K562 (cell line): Measurements from ENCODE around the gene INSR. TPM values are rescaled to one million over a fixed set of nuclear protein-coding genes. Genes with fewer than 3 reads are reported as not detected.

ENCODE experiments used
- ATAC-seq: fragments of 200-7000 bp; cut with Tn5 transposase; 3 replicates; pipeline ENCODE4 v1.9.1; 2020; ENCODE audit warnings: moderate library complexity
- BruUV-seq: library from RNA; stranded (reverse); fragments of 400-500 nt; replicated peaks from 2 replicates; lab custom pipeline; 2021; lab: Mats Ljungman, UMichigan
- CTCF ChIA-PET: fragments of 300-600 bp; formaldehyde crosslinking; extraction: SDS; loops from one replicate; lab custom pipeline; 2021; ENCODE audit warnings: low intra/inter-chr PET ratio; lab: Yijun Ruan, JAX
- POLR2A ChIA-PET: fragments of 300-600, 350-650 bp; sonication (Branson Sonifier 250); formaldehyde crosslinking; extraction: SDS; loops from one replicate; lab custom pipeline; 2021; ENCODE audit warnings: antibody characterized with exemption, inconsistent platforms; lab: Yijun Ruan, JAX
- DNase-seq, 4 experiments: peaks; one replicate each; pipeline versions ENCODE4 v3.0.0 to v3.0.0-alpha.2; 2011 to 2018; ENCODE audit warnings: low spot score in 3 of 4, mixed read lengths in 3 of 4; ENCODE audit errors: extremely low read depth in 1 of 4
- FAIRE-seq: peaks from 2 replicates; lab custom pipeline; 2011; peaks lifted over from hg19 to GRCh38; lab: Jason Lieb, UNC
- H2AFZ ChIP-seq: 2 replicates; pipeline ENCODE4 v1.6.0; 2011; ENCODE audit warnings: low read depth, low read length, control low read depth, inconsistent platforms
- H3K27ac ChIP-seq: fragments of 200-600 bp; 3 replicates; pipeline ENCODE4 v1.8.0; 2011; ENCODE audit warnings: low read depth, mild to moderate bottlenecking, control low read depth, inconsistent platforms, low read length, moderate library complexity, mixed read lengths; ENCODE audit errors: extremely low read depth
- H3K27me3 ChIP-seq, 2 experiments: fragments of 300-600 bp in 1 of 2; 2 replicates in 1 of 2; 3 replicates in 1 of 2; pipeline versions ENCODE4 v1.6.0 to v1.8.0; 2011; ENCODE audit warnings: inconsistent platforms in 2 of 2, low read length in 2 of 2, mild to moderate bottlenecking in 1 of 2, mixed read lengths in 1 of 2, moderate library complexity in 1 of 2; ENCODE audit not compliant: control insufficient read depth in 2 of 2, insufficient read depth in 2 of 2
- H3K36me3 ChIP-seq: fragments of 300-600 bp; 3 replicates; pipeline ENCODE4 v1.8.0; 2011; ENCODE audit warnings: mild to moderate bottlenecking, low read length, inconsistent platforms; ENCODE audit not compliant: control insufficient read depth, insufficient read depth
- H3K4me1 ChIP-seq, 2 experiments: fragments of 200-600 bp in 1 of 2; replicated peaks in 1 of 2; 2 replicates in 1 of 2; 3 replicates in 1 of 2; pipeline versions ENCODE4 v1.5.1 to v1.8.0; 2011; ENCODE audit warnings: inconsistent platforms in 2 of 2, low read length in 2 of 2, mild to moderate bottlenecking in 1 of 2, mixed read lengths in 1 of 2, moderate library complexity in 1 of 2; ENCODE audit not compliant: control insufficient read depth in 2 of 2, insufficient read depth in 2 of 2
- H3K4me2 ChIP-seq: 2 replicates; pipeline ENCODE4 v1.6.1; 2011; ENCODE audit warnings: low read length, control low read depth, inconsistent platforms, mixed read lengths; ENCODE audit not compliant: insufficient read depth
- H3K4me3 ChIP-seq: fragments of 200-600 bp; sonication (generic), shearing (Covaris generic); 2 replicates; pipeline ENCODE4 v1.5.1; 2016; ENCODE audit warnings: control low read depth, inconsistent platforms
- H3K79me2 ChIP-seq: fragments of 200-600 bp; 3 replicates; pipeline ENCODE4 v1.8.0; 2011; ENCODE audit warnings: low read length, inconsistent platforms; ENCODE audit not compliant: control insufficient read depth, insufficient read depth
- H3K9ac ChIP-seq, 2 experiments: 2 replicates each; pipeline versions ENCODE4 v1.6.0 to v1.6.1; 2011; ENCODE audit warnings: low read depth in 2 of 2, low read length in 2 of 2, control low read depth in 1 of 2, inconsistent platforms in 1 of 2, mild to moderate bottlenecking in 1 of 2, mixed read lengths in 1 of 2; ENCODE audit not compliant: insufficient read depth in 1 of 2
- H3K9me1 ChIP-seq: one replicate; pipeline ENCODE4 v1.6.0; 2011; ENCODE audit warnings: inconsistent platforms, mild to moderate bottlenecking, low read length, moderate library complexity; ENCODE audit not compliant: control insufficient read depth, insufficient read depth
- H3K9me3 ChIP-seq: replicated peaks from 2 replicates; pipeline ENCODE4 v1.5.1; 2011; ENCODE audit warnings: low read depth, low read length, inconsistent platforms; ENCODE audit not compliant: control insufficient read depth, insufficient read depth
- H4K20me1 ChIP-seq: replicated peaks from 2 replicates; pipeline ENCODE4 v1.6.1; 2011; ENCODE audit warnings: low read length, inconsistent platforms, mixed read lengths; ENCODE audit not compliant: control insufficient read depth, insufficient read depth
- BRCA1 ChIP-seq, 2 experiments: fragments of 450-650 bp in 1 of 2; sonication (generic) in 1 of 2; formaldehyde crosslinking in 1 of 2; IDR thresholded peaks; 2 replicates each; pipeline versions ENCODE4 v1.5.0 to v1.6.1; 2017 to 2020; ENCODE audit warnings: mild to moderate bottlenecking in 1 of 2, missing genetic modification reagents in 1 of 2
- BRF1 ChIP-seq: IDR thresholded peaks from 3 replicates; pipeline ENCODE4 v1.6.1; 2011; ENCODE audit warnings: borderline replicate concordance, mild to moderate bottlenecking; ENCODE audit not compliant: insufficient read length; ENCODE audit errors: extremely low read depth
- CBFA2T2 ChIP-seq: fragments of 450-650 bp; conservative IDR thresholded peaks from 2 replicates; pipeline ENCODE4 v1.6.1; 2017; ENCODE audit warnings: mild to moderate bottlenecking
- RBM17 ChIP-seq: fragments of 200-400 bp; formaldehyde crosslinking; IDR thresholded peaks from 2 replicates; pipeline ENCODE4 v1.6.1; 2017; ENCODE audit warnings: low read depth, mild to moderate bottlenecking, low read length, borderline replicate concordance
- RNF2 ChIP-seq: sonication (generic); IDR thresholded peaks from 2 replicates; pipeline ENCODE4 v1.6.1; 2016
- TARDBP ChIP-seq: fragments of 450-650 bp; IDR thresholded peaks from 2 replicates; pipeline ENCODE4 v1.6.1; 2016
- TCFL5 ChIP-seq: fragments of 250-450 bp; sonication (Bioruptor Pico); conservative IDR thresholded peaks from 2 replicates; pipeline ENCODE4 v1.6.1; 2021; ENCODE audit warnings: mild to moderate bottlenecking, moderate library complexity, matching md5 sums
- TOE1 ChIP-seq, 2 experiments: fragments of 450-650 bp in 1 of 2; sonication (generic) in 1 of 2; formaldehyde crosslinking in 1 of 2; IDR thresholded peaks; 2 replicates each; pipeline versions ENCODE4 v1.7.1 to v1.8.0; 2016 to 2022; ENCODE audit warnings: borderline replicate concordance in 2 of 2, mild to moderate bottlenecking in 2 of 2, antibody characterized with exemption in 1 of 2, inconsistent platforms in 1 of 2, low read depth in 1 of 2, missing genetic modification reagents in 1 of 2, moderate library complexity in 1 of 2
- ZNF57 ChIP-seq: fragments of 450-650 bp; formaldehyde crosslinking; IDR thresholded peaks from 2 replicates; pipeline ENCODE4 v1.4.0; 2020; ENCODE audit warnings: mild to moderate bottlenecking, moderate library complexity
- WGBS: fragments of 100-300 bp; shearing (Covaris generic); methylation state at CpG from one replicate; pipeline ENCODE4 v1.1.6; 2016; ENCODE audit warnings: low coverage, mixed read lengths; ENCODE audit not compliant: insufficient coverage; ENCODE audit errors: missing lambda C conversion rate; 5-methylcytosine and 5-hydroxymethylcytosine counted together
- in situ Hi-C: fragments of 300-500 bp; cut with MboI; formaldehyde crosslinking; loops from 4 replicates; pipeline ENCODE4 v1.15.0; 2018; ENCODE audit warnings: inconsistent platforms, mixed read lengths
- intact Hi-C: fragments of 100-400 bp; cut with micrococcal nuclease; formaldehyde crosslinking; loops from 2 replicates; pipeline ENCODE4 v1.14.2; 2022
- polyA plus RNA-seq, 8 experiments: library from polyadenylated mRNA; depleted of rRNA in 4 of 8; stranded (reverse) in 5 of 8; unstranded in 3 of 8; fragments of >200 nt; fragmentation: Nextera tagmentation in 2 of 8; fragmentation: Illumina TruSeq in 1 of 8; extraction: Ambion mirVana in 2 of 8; extraction: Trizol in 1 of 8; gene quantifications; 2 replicates each; pipeline versions ENCODE4 v1.2.1 to v1.2.3, GENCODE V29; 2011 to 2014; ENCODE audit warnings: inconsistent platforms in 1 of 8, missing spikeins in 1 of 8
- total RNA-seq, 7 experiments: library from RNA; depleted of rRNA in 6 of 7; stranded (reverse); fragments of >200 nt in 6 of 7; fragmentation: Illumina TruSeq in 2 of 7; extraction: Trizol in 2 of 7; gene quantifications; 2 replicates each; pipeline versions ENCODE4 v1.2.1 to v1.2.3, GENCODE V29; 2011 to 2021; ENCODE audit warnings: low replicate concordance in 1 of 7
- TF ChIP-seq, protein P1 (sequence below), 2 experiments: fragments of 200-800 bp in 1 of 2; sonication (Bioruptor generic) in 1 of 2; sonication (generic) in 1 of 2; formaldehyde crosslinking in 1 of 2; IDR thresholded peaks in 1 of 2; conservative IDR thresholded peaks in 1 of 2; 2 replicates each; pipeline versions ENCODE4 v1.5.0 to v1.6.1; 2016 to 2020; ENCODE audit warnings: missing compliant biosample characterization in 1 of 2, missing genetic modification characterization in 1 of 2, missing genetic modification reagents in 1 of 2
- TF ChIP-seq, protein P2 (sequence below): fragments of 250-450 bp; sonication (Bioruptor Pico); IDR thresholded peaks from 2 replicates; pipeline ENCODE4 v1.8.0; 2022; ENCODE audit warnings: moderate library complexity, mild to moderate bottlenecking, inconsistent platforms
- TF ChIP-seq, protein P3 (sequence below), 3 experiments: fragments of 200-800 bp in 1 of 3; sonication (Bioruptor generic) in 1 of 3; sonication (generic) in 1 of 3; formaldehyde crosslinking in 1 of 3; IDR thresholded peaks; 2 replicates each; pipeline versions ENCODE4 v1.6.1 to v1.8.0; 2016 to 2022; ENCODE audit warnings: mild to moderate bottlenecking in 2 of 3, missing compliant biosample characterization in 2 of 3, missing genetic modification characterization in 2 of 3, missing genetic modification reagents in 1 of 3

INSR gene
- total and polyA plus RNA-seq, 9 of the 15 experiments (the other 6 are each of a cell fraction or from before 2014, with no cell fraction given), result 0.04 to 0.88 (median 0.41) TPM

DNA sequence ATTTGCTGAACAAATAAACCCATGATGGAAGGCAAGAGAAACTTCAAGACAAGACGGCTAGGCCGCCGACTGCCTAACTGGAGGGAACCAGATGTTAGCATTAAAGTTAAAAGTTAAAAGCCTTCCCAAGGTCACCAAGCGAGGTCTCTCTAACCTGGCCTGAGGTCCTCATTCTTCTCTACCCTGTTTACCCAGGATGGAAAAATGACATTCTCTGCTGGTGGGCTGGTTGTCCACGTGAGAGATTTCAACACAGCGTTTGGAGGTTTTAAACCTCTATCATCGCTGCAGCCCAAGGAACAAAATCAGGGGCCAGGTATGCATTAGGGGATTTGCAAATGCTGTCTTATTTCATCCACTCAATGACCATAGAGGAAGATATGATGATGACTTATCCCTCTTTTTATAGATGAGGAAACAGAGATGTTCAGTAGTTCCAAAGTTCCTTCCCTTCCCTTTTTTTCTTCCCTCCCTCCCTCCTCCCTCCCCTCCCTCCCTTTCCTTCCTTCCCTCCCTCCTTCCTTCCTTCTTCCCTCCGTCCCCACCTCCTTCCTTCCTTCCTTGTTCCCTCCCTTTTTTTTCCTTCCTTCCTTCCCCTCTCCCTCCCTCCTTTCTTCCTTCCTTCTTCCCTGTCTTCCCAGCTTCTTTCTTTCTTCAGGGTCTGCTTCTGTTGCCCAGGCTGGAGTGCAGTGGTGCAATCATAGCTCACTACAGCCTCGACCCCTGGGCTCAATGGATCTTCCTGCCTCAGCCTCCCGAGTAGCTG is 79.7 kb downstream of the INSR start:
- BruUV-seq, result no TSS peak
- CTCF ChIA-PET, result no interaction called here
- POLR2A ChIA-PET, result interaction anchor here (0.6 kb wide), 1 partner anchor 75 kb away, joined by 3 read pairs; no protein-coding TSS in a partner anchor

More for the DNA sequence above, 79.7 kb downstream of the INSR start:
- no peaks in the 10 kb centered on the region for H3K79me2 ChIP-seq
- no peak overlapping the region for H3K4me2 ChIP-seq
- no peaks in the 10 kb centered on the region for H3K36me3 ChIP-seq
- H3K9me1 ChIP-seq, result no peaks in the 10 kb centered on the region
- H3K27ac ChIP-seq, result no peak overlapping the region
- TF ChIP-seq TOE1 (IDR thresholded peaks at IDR 0.05; ENCODE audit: borderline replicate concordance) (no peak), TOE1 (CRISPR knock-in tag; IDR thresholded peaks at IDR 0.05; ENCODE audit: borderline replicate concordance, low read depth) (no peak), BRCA1 (IDR thresholded peaks at IDR 0.05) (no peak), BRCA1 (CRISPR knock-in tag; IDR thresholded peaks at IDR 0.05) (no peak), TCFL5 (CRISPR knock-in tag) (no peak), ZNF57 (CRISPR knock-in tag) (no peak), RBM17 (no peak), BRF1 (no peak), TARDBP (no peak), RNF2 (no peak), CBFA2T2 (no peak)
- TF ChIP-seq, protein P1, sequence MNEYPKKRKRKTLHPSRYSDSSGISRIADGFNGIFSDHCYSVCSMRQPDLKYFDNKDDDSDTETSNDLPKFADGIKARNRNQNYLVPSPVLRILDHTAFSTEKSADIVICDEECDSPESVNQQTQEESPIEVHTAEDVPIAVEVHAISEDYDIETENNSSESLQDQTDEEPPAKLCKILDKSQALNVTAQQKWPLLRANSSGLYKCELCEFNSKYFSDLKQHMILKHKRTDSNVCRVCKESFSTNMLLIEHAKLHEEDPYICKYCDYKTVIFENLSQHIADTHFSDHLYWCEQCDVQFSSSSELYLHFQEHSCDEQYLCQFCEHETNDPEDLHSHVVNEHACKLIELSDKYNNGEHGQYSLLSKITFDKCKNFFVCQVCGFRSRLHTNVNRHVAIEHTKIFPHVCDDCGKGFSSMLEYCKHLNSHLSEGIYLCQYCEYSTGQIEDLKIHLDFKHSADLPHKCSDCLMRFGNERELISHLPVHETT (CRISPR knock-in tag; conservative IDR thresholded peaks at IDR 0.05 in 1 of 2, IDR thresholded peaks at IDR 0.05 in 1 of 2), result no peak
- TF ChIP-seq, protein P2, sequence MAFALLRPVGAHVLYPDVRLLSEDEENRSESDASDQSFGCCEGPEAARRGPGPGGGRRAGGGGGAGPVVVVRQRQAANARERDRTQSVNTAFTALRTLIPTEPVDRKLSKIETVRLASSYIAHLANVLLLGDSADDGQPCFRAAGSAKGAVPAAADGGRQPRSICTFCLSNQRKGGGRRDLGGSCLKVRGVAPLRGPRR (CRISPR knock-in tag), result no peak
- TF ChIP-seq, protein P3, sequence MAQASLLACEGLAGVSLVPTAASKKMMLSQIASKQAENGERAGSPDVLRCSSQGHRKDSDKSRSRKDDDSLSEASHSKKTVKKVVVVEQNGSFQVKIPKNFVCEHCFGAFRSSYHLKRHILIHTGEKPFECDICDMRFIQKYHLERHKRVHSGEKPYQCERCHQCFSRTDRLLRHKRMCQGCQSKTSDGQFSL (CRISPR knock-in tag; IDR thresholded peaks at IDR 0.05), result no peak
- TF ChIP-seq, protein P3 (tag; IDR thresholded peaks at IDR 0.05), result no peak
- H2AFZ ChIP-seq, result no peak overlapping the region
- no peak overlapping the region for H3K9ac ChIP-seq
- in situ Hi-C loops (no loop called here), intact Hi-C loops (no loop called here)
- H3K4me3 ChIP-seq, result no peak overlapping the region
- no peak for FAIRE-seq
- no peaks in the 10 kb centered on the region for H3K9me3 ChIP-seq
- no peaks in the 10 kb centered on the region for H3K4me1 ChIP-seq
- H4K20me1 ChIP-seq, result no peaks in the 10 kb centered on the region; the same call in 1 of the 2 replicates
- no peak for ATAC-seq
- no peak for DNase-seq
- peaks cover 10 to 36% of the 10 kb centered on the region in 2 experiments; a peak in 3 of 5 replicates for H3K27me3 ChIP-seq
- under 1% methylated on average over 10 of the region's 10 CpGs for WGBS
